SK-N-SH (cell line): ENCODE results near the gene PDCD1.

Experiments used
- ELF1 ChIP-seq: IDR thresholded peaks from 2 replicates; pipeline ENCODE4 v1.4.0; 2012
- EZH2phosphoT487 ChIP-seq: fragments of 200-600 bp; sonication (generic); IDR thresholded peaks from 2 replicates; pipeline ENCODE4 v1.6.1; 2017; ENCODE audit warnings: low read depth, mixed run types, mild to moderate bottlenecking, antibody characterized with exemption, moderate library complexity, borderline replicate concordance
- FOXM1 ChIP-seq: IDR thresholded peaks from 2 replicates; pipeline ENCODE4 v1.4.0; 2012; ENCODE audit warnings: low read depth, mild to moderate bottlenecking
- GATA2 ChIP-seq: sonication (generic); formaldehyde crosslinking; IDR thresholded peaks from 2 replicates; pipeline ENCODE4 v1.5.0; 2020; ENCODE audit warnings: mild to moderate bottlenecking, missing genetic modification reagents
- POLR2AphosphoS5 ChIP-seq: IDR thresholded peaks from 2 replicates; pipeline ENCODE4 v1.6.1; 2012; ENCODE audit warnings: low read depth, low read length
- REST ChIP-seq: IDR thresholded peaks from 2 replicates; pipeline ENCODE4 v1.6.1; 2012; ENCODE audit warnings: mild to moderate bottlenecking, low read depth, low read length, moderate library complexity
- RFX5 ChIP-seq: IDR thresholded peaks from 2 replicates; pipeline ENCODE4 v1.6.1; 2012; ENCODE audit warnings: mild to moderate bottlenecking, improper control_type of control experiment, low read length
- RXRA ChIP-seq: IDR thresholded peaks from 2 replicates; pipeline ENCODE4 v1.4.0; 2012; ENCODE audit warnings: low read depth, mild to moderate bottlenecking, borderline replicate concordance
- TEAD4 ChIP-seq: IDR thresholded peaks from 2 replicates; pipeline ENCODE4 v1.4.0; 2012; ENCODE audit warnings: mild to moderate bottlenecking, borderline replicate concordance; ENCODE audit not compliant: insufficient read depth
- TF ChIP-seq, protein P1 (sequence below): fragments of 200-600 bp; sonication (generic); IDR thresholded peaks from 2 replicates; pipeline ENCODE4 v1.6.1; 2017; ENCODE audit warnings: antibody characterized with exemption, mild to moderate bottlenecking, moderate library complexity
- TF ChIP-seq, protein P2 (sequence below): IDR thresholded peaks from 2 replicates; pipeline ENCODE4 v1.4.0; 2012; ENCODE audit warnings: low read depth

DNA sequence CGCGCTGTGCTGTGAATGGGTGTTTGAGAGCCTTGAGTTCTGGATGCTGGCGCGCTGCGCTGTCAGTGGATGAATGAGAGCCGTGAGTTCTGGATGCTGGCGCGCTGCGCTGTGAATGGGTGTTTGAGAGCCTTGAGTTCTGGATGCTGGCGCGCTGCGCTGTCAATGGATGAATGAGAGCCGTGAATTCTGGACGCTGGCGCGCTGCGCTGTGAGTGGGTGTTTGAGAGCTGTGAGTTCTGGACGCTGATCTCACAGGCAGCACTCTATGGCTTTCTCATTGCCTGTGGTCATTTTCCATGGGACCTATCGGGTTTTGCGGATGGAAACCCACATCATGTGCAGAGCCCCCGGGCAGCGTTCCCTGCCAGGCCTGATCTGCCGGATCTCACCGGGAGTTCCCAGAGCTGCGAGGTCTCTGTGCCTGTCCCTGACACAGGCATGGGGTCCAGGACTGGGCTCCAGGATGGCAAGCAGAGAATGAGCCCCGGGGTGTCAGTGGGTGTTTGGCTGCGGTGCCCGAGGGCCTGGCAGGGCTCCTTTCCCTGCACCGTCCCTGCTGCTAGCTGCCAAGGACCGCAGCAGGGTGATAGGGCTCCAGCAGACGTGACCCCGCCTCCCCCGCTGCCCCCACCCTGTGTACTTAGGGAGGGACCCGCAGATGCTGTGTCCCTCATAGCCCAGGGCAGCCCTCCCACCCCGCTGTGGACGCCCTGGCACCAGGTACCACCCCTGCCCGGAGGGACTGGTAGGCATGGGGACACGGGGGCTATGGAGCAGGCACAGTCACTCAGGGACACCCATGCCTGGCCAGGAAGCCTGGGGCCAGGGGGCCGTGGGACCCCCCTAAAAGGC, 9.7 kb downstream of the PDCD1 start:
- TF ChIP-seq, protein P1, sequence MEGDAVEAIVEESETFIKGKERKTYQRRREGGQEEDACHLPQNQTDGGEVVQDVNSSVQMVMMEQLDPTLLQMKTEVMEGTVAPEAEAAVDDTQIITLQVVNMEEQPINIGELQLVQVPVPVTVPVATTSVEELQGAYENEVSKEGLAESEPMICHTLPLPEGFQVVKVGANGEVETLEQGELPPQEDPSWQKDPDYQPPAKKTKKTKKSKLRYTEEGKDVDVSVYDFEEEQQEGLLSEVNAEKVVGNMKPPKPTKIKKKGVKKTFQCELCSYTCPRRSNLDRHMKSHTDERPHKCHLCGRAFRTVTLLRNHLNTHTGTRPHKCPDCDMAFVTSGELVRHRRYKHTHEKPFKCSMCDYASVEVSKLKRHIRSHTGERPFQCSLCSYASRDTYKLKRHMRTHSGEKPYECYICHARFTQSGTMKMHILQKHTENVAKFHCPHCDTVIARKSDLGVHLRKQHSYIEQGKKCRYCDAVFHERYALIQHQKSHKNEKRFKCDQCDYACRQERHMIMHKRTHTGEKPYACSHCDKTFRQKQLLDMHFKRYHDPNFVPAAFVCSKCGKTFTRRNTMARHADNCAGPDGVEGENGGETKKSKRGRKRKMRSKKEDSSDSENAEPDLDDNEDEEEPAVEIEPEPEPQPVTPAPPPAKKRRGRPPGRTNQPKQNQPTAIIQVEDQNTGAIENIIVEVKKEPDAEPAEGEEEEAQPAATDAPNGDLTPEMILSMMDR, result no peak
- TF ChIP-seq REST (no peak), GATA2 (CRISPR knock-in tag) (no peak), FOXM1 (no peak), POLR2AphosphoS5 (no peak), RXRA (no peak), RFX5 (no peak), EZH2phosphoT487 (no peak), ELF1 (no peak), TEAD4 (no peak)
- TF ChIP-seq, protein P2, sequence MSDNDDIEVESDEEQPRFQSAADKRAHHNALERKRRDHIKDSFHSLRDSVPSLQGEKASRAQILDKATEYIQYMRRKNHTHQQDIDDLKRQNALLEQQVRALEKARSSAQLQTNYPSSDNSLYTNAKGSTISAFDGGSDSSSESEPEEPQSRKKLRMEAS, result no peak
